Measurements from ENCODE around the gene MTFMT.

DNA sequence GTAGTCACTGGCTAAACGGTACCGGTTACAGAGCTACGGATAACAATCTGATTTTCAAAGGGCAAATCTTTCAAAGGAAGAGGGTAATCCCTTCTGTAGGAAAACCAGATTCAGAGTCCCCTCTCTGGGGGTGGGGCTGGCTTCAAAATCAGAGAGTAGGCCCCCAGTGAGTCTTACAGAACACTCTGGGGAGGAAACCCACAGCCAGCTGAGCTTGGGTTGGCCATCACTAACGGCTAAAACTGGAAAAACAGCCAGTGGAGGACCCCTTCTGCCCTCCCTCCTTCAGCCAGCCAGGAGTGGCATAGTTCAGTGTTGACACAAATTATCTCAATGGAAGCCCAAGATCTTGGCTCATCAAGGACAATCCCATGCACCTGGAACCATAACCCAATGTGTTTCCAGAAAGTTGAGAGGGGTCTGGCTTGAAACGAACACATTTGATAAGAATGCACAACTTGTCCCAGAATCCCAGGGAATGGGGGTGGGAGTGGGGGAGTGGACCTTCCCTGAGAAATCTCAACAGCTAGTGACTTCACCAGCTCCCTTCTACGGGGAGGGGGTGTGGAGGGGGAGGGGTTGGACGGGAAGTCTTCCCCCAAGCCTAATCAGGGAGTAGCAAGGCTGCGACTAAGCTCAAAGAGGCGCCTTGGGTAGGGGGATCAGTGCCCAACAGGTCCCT is 37.3 kb upstream of the MTFMT start:
- TF ChIP-seq ELF4 (IDR thresholded peaks at IDR 0.05): no peak
- TF ChIP-seq SP1 (IDR thresholded peaks at IDR 0.05): no peak
- no peak for TF ChIP-seq HDGF (IDR thresholded peaks at IDR 0.05; ENCODE audit: borderline replicate concordance)
- no peak for TF ChIP-seq BHLHE40 (IDR thresholded peaks at IDR 0.05; ENCODE audit: borderline replicate concordance)
- no peak for TF ChIP-seq FOXM1 (IDR thresholded peaks at IDR 0.05; ENCODE audit: borderline replicate concordance)
- no peak for TF ChIP-seq ARNT (IDR thresholded peaks at IDR 0.05)
- no peak for TF ChIP-seq FOXK2 (IDR thresholded peaks at IDR 0.05)
- no peak for TF ChIP-seq TARDBP (IDR thresholded peaks at IDR 0.05)
- no peak for TF ChIP-seq CTBP1 (IDR thresholded peaks at IDR 0.05; ENCODE audit: borderline replicate concordance)

Measured in HEK293T (cell line).